GM19023 (cell line): ENCODE results near the gene FNDC10.

ENCODE experiments used
- ATAC-seq: cut with Tn5 transposase; IDR thresholded peaks from one replicate; pipeline ENCODE4 v1.9.1; 2021; ENCODE audit warnings: mild to moderate bottlenecking, moderate library complexity; ENCODE audit not compliant: unreplicated experiment

FNDC10 gene

GRCh38 chr1:1627829-1628753 lies 28.2 kb upstream of the FNDC10 start:
- ATAC-seq: no peak

DNA sequence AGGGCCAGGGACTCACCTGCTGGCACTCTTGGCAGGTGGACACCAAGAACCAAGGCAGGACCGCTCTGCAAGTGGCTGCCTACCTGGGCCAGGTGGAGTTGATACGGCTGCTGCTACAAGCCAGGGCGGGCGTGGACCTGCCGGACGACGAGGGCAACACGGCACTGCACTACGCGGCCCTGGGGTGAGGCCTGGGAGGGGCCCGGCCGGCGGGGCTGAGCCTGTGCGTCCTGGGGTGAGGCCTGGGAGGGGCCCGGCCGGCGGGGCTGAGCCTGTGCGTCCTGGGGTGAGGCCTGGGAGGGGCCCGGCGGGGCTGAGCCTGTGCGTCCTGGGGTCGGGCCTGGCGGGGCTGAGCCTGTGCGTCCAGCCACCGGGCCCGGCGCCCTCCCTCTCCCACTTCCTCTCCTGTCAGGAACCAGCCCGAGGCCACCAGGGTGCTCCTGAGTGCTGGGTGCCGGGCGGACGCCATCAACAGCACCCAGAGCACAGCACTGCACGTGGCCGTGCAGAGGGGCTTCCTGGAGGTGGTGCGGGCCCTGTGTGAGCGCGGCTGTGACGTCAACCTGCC lies 27.4 kb upstream of the FNDC10 start:
- ATAC-seq: no peak

DNA sequence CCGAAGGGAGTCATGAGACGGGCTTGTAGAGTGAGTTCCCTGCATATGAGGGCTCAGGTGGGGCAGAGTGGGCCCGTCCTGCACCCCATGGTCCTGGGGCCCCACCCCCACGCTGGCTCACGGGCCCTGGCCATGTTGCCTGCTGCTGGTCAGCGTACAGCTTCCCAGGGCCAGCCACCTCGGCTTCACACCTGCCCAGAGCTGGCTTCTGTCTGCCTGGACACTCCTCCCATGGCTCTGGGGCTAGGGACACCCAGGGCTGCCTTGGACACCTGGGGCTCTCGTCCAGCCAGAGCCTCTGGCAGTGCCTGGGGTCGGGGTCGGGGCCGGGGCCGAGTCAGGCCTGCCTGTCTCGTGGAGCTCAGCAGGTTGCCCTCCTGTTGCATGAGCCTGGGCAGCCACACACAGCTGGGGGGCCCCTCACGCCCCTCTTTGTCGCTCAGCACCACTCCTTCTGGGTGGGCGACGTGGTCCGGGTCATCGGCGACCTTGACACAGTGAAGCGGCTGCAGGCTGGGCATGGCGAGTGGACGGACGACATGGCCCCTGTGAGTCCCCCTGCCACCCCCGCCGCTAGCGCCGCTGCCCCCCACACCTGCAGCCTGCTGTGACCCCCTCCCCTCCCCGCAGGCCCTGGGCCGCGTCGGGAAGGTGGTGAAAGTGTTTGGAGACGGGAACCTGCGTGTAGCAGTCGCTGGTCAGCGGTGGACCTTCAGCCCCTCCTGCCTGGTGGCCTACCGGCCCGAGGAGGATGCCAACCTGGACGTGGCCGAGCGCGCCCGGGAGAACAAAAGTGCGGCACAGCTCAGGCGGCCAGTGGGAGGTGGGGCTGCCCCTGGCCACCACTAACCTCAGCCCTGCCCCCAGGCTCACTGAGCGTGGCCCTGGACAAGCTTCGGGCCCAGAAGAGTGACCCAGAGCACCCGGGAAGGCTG lies 26.5 kb upstream of the FNDC10 start:
- ATAC-seq: no peak

- no peak for ATAC-seq
Measured at GRCh38 chr1:1625824-1626206, 25.9 kb upstream of the FNDC10 start.

- no peak for ATAC-seq
Measured at GRCh38 chr1:1625404-1625775, 25.5 kb upstream of the FNDC10 start.

DNA sequence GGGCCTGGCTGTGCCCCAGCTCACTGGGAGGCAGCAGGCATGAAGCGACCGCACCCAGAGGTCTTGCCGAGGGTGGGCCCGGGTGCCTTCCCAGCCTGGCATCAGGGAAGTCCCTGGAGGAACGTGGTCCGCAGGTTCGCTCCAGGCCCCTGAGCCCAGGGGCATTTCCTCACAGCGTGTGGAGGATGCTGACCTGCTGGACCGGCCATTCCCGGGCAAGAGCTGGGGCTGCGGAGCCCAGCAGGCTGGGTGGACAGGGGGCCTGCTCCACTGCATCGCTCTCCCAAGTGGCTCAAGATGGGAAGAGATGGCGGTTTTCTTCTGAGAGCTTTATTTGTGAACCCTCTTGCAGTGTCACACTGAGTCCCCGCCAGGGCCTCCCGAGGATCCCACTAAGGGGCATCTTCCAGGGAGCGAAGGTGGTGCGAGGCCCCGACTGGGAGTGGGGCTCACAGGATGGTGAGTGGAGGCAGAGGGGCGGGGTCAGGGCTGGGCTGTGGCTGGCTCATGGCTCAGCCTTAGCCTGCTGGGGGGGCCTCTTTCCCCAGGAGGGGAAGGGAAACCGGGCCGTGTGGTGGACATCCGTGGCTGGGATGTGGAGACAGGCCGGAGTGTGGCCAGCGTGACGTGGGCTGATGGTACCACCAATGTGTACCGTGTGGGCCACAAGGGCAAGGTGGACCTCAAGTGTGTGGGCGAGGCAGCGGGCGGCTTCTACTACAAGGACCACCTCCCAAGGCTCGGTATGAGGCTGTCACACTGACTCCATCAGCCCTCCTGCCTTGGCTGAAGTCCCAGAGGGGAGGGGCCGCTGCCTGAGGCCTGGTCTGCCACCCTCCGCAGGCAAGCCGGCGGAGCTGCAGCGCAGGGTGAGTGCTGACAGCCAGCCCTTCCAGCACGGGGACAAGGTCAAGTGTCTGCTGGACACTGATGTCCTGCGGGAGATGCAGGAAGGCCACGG lies 24.8 kb upstream of the FNDC10 start:
- no peak for ATAC-seq

GRCh38 chr1:1623631-1624442 lies 23.9 kb upstream of the FNDC10 start:
- ATAC-seq: no peak

- no peak for ATAC-seq
Measured at GRCh38 chr1:1623181-1623630, 23.3 kb upstream of the FNDC10 start.

GRCh38 chr1:1622788-1623094 lies 22.8 kb upstream of the FNDC10 start:
- ATAC-seq: no peak

DNA sequence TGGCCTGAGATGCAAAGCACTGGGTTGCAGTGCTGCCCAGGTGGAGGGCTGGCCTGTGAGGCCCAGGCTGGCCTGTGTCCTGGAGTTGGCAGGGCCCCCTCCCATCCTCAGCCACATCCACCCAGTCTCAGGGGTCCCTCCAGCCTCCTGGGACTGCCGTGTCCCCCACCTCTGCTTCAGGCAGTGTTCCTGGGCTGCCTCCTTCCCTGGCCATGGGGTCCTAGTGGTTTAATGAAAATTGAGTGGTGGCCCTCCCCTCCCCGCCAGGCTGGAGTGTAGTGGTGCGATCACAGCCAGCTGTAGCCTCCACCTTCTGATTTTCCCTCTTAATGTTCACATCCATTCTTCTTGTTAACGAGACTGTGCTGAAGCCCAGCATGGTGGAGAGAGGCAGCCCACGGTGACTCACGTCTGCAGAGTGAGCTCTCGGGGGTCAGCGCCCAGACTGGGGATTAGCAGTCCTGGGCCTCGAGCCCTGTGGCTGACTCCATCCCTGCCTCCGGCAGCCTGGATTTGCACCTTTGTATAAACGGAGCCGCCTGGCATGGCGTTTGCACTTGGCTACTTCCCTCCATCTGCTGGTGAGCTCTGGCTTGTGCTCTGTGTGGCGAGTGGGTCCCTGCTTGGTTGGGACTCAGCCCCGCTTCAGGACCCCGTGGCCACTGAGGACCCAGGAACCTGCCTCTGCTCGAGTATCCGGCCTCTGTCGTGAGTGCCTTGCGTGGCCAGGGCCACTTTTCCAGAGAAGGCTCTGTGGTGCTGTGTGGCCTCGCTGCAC lies 22.3 kb upstream of the FNDC10 start:
- no peak for ATAC-seq

DNA sequence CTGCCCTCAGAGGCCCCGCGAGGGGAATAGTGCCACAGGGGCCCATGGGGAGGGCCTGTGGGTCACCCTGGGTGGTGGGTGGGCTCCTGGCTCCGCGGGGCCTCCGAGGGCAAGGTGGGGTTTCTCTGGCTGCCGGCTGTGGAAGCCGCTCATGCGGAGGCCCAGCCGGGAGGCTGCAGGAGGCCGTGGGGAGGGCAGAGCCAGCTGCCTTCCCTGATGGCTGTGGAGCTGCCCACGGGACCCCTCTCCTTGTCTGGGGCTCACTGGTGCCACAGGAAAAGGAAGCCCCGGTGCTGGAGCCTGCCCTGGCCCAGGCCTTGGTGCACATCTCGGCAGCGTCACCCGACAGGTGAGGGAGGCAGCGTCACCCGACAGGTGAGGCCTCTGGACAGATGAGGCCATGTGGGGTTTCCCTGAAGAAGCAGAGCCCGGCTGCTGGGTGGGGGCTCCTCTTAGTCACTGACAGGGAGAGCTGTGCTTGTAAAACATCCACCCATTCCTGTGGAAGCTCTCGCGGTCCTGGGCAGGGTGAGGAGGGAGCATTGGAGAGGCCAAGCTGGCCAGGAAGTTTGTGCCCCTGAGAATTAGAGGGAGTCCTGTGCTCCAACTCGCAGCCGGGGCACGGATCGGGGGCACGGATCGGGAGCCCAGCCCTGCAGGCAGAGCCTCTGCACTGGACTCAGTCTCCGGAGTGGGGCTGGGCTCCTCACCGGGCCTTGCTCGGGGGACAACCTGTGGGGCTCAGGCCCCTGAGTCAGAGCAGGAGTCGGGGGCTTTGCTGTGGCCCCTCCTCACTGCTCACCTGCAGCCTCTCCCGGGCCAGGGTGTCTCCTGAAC lies 21.5 kb upstream of the FNDC10 start:
- ATAC-seq: no peak

GRCh38 chr1:1620433-1621139 lies 20.7 kb upstream of the FNDC10 start:
- no peak for ATAC-seq

GRCh38 chr1:1619917-1620361 lies 20.0 kb upstream of the FNDC10 start:
- ATAC-seq: no peak

DNA sequence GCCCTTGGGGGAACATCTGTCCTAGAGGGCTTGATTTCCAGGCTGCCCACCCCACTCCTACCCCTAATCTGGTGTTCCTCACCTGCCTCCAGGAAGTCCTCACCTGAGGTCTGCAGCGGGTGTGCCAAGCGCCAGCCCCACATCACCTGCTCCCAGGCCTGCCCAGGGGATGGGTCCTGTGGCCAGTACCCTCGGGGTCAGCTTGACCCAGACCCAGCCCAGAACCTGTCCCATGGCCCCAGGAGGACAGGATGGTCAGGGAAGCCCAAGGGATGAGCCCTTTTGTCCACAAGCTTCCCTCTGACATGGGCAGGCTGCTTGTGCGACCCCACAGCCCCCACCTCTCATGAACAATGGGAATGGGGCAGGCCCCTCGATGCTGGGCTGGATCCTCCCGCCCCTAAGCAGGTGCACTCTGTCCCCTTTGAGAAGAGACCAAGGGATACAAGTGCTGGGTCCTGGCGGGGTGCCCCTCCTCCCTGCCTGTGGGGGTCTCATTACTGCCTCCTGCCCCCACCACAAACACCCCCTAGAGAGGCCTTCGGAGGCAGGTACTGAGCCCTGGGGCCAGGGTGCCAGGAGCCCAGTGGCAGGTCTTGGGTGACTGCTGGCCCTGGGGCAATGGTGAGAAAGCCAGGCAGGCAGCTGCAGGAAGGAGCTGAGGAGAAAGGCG lies 18.6 kb upstream of the FNDC10 start:
- ATAC-seq: no peak

DNA sequence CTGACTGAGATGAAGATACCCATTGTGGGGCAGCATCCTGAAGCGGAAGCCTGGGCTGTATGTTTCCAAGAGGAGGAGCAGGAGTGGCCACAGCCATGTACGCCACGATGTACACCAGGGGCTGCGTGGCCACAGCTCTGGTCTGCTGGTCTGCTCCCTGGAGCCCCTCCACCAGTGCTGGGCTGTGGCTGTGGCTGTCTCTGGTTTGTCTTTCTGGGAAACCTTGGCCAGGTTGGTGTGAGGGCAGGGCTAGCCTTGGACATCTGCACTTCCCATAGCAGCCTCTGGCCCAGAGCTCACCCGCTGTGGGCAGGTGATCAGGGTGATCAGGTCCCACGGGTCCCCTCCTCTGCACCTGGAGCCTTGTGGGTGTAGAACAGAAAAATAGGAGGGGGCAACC lies 18.0 kb upstream of the FNDC10 start:
- no peak for ATAC-seq

DNA sequence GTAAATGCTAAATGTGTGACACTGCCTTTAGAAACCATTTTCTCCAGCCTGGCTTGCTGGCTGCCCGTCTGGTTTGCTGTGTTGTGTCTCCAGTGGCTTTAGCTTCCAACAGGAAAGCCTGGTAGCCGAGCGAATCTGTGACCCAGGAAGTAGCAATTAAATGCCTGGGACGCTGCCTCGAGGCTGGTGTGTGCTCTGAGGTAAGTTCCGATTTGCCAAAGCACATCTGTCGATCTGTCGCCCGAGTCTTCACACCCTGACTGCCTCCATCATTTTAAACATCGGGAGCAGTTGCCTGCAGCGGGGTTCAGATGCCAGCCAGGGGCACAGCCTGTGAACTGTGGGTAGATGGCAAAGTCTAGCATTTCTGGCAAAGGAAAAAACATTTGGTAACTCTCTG lies 17.6 kb upstream of the FNDC10 start:
- no peak for ATAC-seq

- ATAC-seq: no peak
Measured at GRCh38 chr1:1616838-1617237, 16.9 kb upstream of the FNDC10 start.
